NOMO-1 (cell line): Measurements from ENCODE around the gene BHMT2.
A peak's percentile ranks its signal among the peaks of the same experiment; 100 is the strongest.

ENCODE experiments used
- DNase-seq, 2 experiments: peaks; one replicate each; lab custom pipeline; 2025; ENCODE audit not compliant: unreplicated experiment in 2 of 2; lab: John Stamatoyannopoulos, UW

The BHMT2 gene

GRCh38 chr5:79059674-79060073 lies 9.9 kb upstream of the BHMT2 start:
- no peak for DNase-seq

- DNase-seq, result no peak
Measured at GRCh38 chr5:79062436-79062835, 7.1 kb upstream of the BHMT2 start.

- no peak for DNase-seq
Measured at GRCh38 chr5:79070350-79070667, 742 bp downstream of the BHMT2 start.

GRCh38 chr5:79074641-79075040 lies 5.1 kb downstream of the BHMT2 start:
- no peak for DNase-seq

- no peak for DNase-seq
Measured at GRCh38 chr5:79075646-79076426, 6.3 kb downstream of the BHMT2 start.

- no peak for DNase-seq
Measured at GRCh38 chr5:79076819-79077218, 7.3 kb downstream of the BHMT2 start.

GRCh38 chr5:79077680-79078365 lies 8.3 kb downstream of the BHMT2 start:
- DNase-seq, result no peak

- no peak for DNase-seq
Measured at GRCh38 chr5:79080804-79081203, 11.2 kb downstream of the BHMT2 start.

- DNase-seq, result no peak
Measured at GRCh38 chr5:79081779-79082178, 12.2 kb downstream of the BHMT2 start.

- DNase-seq, result no peak
Measured at GRCh38 chr5:79086116-79086515, 16.5 kb downstream of the BHMT2 start.

- no peak for DNase-seq
Measured at GRCh38 chr5:79088507-79088906, 18.9 kb downstream of the BHMT2 start.

GRCh38 chr5:79091064-79091463 lies 21.5 kb downstream of the BHMT2 start:
- no peak for DNase-seq

- DNase-seq, result no peak
Measured at GRCh38 chr5:79093762-79094161, 24.2 kb downstream of the BHMT2 start.

- DNase-seq, result no peak
Measured at GRCh38 chr5:79105868-79106267, 36.3 kb downstream of the BHMT2 start.

GRCh38 chr5:79107020-79107796 lies 37.6 kb downstream of the BHMT2 start:
- peak; percentile 58 to 71 for DNase-seq

GRCh38 chr5:79108086-79108485 lies 38.5 kb downstream of the BHMT2 start:
- DNase-seq, result no peak

GRCh38 chr5:79108792-79109191 lies 39.2 kb downstream of the BHMT2 start:
- DNase-seq, result no peak

GRCh38 chr5:79109527-79110492 lies 40.2 kb downstream of the BHMT2 start:
- DNase-seq, result peak; percentile 5 to 14

- no peak for DNase-seq
Measured at GRCh38 chr5:79111387-79111959, 41.9 kb downstream of the BHMT2 start, which contains the start of gene BHMT. BHMT (plus strand) TSS chr5:79111809; CDS start chr5:79111886, 77 bp downstream.
